HCT116 (cell line): ENCODE data around the gene PPM1J. TPM values are rescaled to one million over a fixed set of nuclear protein-coding genes. Genes with fewer than 3 reads are reported as not detected.

Source experiments
- CBX3 ChIP-seq: IDR thresholded peaks from 2 replicates; pipeline ENCODE4 v1.6.1; 2012; ENCODE audit warnings: low read depth
- CTCF ChIP-seq, 3 experiments: fragments of 200-600 bp in 1 of 3; sonication (generic) in 1 of 3; IDR thresholded peaks in 2 of 3; conservative IDR thresholded peaks in 1 of 3; 2 replicates each; pipeline ENCODE4 v1.5.1; 2012 to 2017; ENCODE audit warnings: low read depth in 2 of 3, low read length in 2 of 3, antibody characterized with exemption in 1 of 3, borderline replicate concordance in 1 of 3, control low read depth in 1 of 3, mild to moderate bottlenecking in 1 of 3, mixed read lengths in 1 of 3, mixed run types in 1 of 3, moderate library complexity in 1 of 3; ENCODE audit not compliant: insufficient read depth in 1 of 3
- ELF1 ChIP-seq: IDR thresholded peaks from 2 replicates; pipeline ENCODE4 v1.6.1; 2012; ENCODE audit warnings: low read depth, borderline replicate concordance
- POLR2A ChIP-seq: IDR thresholded peaks from 2 replicates; pipeline ENCODE4 v1.7.0; 2011; ENCODE audit warnings: borderline replicate concordance; ENCODE audit not compliant: insufficient read depth, insufficient read length; ENCODE audit errors: extremely low read depth
- SIN3A ChIP-seq: IDR thresholded peaks from 2 replicates; pipeline ENCODE4 v1.6.1; 2012; ENCODE audit warnings: low read depth
- SP1 ChIP-seq: IDR thresholded peaks from 2 replicates; pipeline ENCODE4 v1.6.1; 2012; ENCODE audit warnings: low read depth
- SRF ChIP-seq: IDR thresholded peaks from 2 replicates; pipeline ENCODE4 v1.6.1; 2012; ENCODE audit warnings: low read depth
- total RNA-seq: library from RNA; stranded (reverse); gene quantifications from one replicate; pipeline ENCODE4 v1.2.1, GENCODE V29; 2021; ENCODE audit not compliant: unreplicated experiment
- TF ChIP-seq, protein P1 (sequence below): IDR thresholded peaks from 2 replicates; pipeline ENCODE4 v1.6.1; 2012; ENCODE audit warnings: low read depth
- TF ChIP-seq, protein P2 (sequence below): IDR thresholded peaks from 2 replicates; pipeline ENCODE4 v1.6.1; 2012
- TF ChIP-seq, protein P3 (sequence below): IDR thresholded peaks from 2 replicates; pipeline ENCODE4 v1.6.1; 2012

The PPM1J gene
- total RNA-seq, 1 experiment from 2014 or later, result 7.5 TPM

GRCh38 chr1:112687785-112688496 is 27.2 kb downstream of the PPM1J start (continued):
- TF ChIP-seq, protein P1, sequence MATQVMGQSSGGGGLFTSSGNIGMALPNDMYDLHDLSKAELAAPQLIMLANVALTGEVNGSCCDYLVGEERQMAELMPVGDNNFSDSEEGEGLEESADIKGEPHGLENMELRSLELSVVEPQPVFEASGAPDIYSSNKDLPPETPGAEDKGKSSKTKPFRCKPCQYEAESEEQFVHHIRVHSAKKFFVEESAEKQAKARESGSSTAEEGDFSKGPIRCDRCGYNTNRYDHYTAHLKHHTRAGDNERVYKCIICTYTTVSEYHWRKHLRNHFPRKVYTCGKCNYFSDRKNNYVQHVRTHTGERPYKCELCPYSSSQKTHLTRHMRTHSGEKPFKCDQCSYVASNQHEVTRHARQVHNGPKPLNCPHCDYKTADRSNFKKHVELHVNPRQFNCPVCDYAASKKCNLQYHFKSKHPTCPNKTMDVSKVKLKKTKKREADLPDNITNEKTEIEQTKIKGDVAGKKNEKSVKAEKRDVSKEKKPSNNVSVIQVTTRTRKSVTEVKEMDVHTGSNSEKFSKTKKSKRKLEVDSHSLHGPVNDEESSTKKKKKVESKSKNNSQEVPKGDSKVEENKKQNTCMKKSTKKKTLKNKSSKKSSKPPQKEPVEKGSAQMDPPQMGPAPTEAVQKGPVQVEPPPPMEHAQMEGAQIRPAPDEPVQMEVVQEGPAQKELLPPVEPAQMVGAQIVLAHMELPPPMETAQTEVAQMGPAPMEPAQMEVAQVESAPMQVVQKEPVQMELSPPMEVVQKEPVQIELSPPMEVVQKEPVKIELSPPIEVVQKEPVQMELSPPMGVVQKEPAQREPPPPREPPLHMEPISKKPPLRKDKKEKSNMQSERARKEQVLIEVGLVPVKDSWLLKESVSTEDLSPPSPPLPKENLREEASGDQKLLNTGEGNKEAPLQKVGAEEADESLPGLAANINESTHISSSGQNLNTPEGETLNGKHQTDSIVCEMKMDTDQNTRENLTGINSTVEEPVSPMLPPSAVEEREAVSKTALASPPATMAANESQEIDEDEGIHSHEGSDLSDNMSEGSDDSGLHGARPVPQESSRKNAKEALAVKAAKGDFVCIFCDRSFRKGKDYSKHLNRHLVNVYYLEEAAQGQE, result no peak
- no peak for TF ChIP-seq SP1
- no peak for TF ChIP-seq CTCF (IDR thresholded peaks at IDR 0.05 in 2 of 3, conservative IDR thresholded peaks at IDR 0.05 in 1 of 3; ENCODE audit: borderline replicate concordance in 1 of 3, insufficient read depth in 1 of 3, low read depth in 2 of 3, low read length in 2 of 3)
- TF ChIP-seq SRF, result no peak
- no peak for TF ChIP-seq ELF1
- TF ChIP-seq POLR2A, result no peak
- TF ChIP-seq CBX3, result no peak
- TF ChIP-seq, protein P2, sequence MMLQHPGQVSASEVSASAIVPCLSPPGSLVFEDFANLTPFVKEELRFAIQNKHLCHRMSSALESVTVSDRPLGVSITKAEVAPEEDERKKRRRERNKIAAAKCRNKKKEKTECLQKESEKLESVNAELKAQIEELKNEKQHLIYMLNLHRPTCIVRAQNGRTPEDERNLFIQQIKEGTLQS, result no peak
- TF ChIP-seq, protein P3, sequence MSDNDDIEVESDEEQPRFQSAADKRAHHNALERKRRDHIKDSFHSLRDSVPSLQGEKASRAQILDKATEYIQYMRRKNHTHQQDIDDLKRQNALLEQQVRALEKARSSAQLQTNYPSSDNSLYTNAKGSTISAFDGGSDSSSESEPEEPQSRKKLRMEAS, result no peak
- TF ChIP-seq SIN3A, result no peak
